Type B pancreatic cell (in vitro differentiated cells): Measurements from ENCODE around the gene KCNA3. TPM values are rescaled to one million over a fixed set of nuclear protein-coding genes. Genes with fewer than 3 reads are reported as not detected.

Source experiments
- DNase-seq: peaks from one replicate; pipeline ENCODE4 v3.0.0; 2021; ENCODE audit warnings: mixed read lengths; ENCODE audit not compliant: unreplicated experiment; ENCODE audit errors: extremely low spot score
- H3K27ac Mint-ChIP-seq: 2 replicates; pipeline ENCODE4 v1.8.0; 2021; ENCODE audit warnings: mild to moderate bottlenecking, mixed read lengths
- H3K27me3 Mint-ChIP-seq: 2 replicates; pipeline ENCODE4 v1.8.0; 2021; ENCODE audit warnings: mixed read lengths
- H3K36me3 Mint-ChIP-seq: 2 replicates; pipeline ENCODE4 v1.8.0; 2021; ENCODE audit warnings: mixed read lengths
- H3K4me1 Mint-ChIP-seq: one replicate; pipeline ENCODE4 v1.8.0; 2021; ENCODE audit warnings: mixed read lengths; ENCODE audit not compliant: unreplicated experiment
- H3K4me3 Mint-ChIP-seq: 2 replicates; pipeline ENCODE4 v1.8.0; 2021; ENCODE audit warnings: mild to moderate bottlenecking, mixed read lengths
- H3K9me3 Mint-ChIP-seq: 2 replicates; pipeline ENCODE4 v1.8.0; 2021; ENCODE audit warnings: mixed read lengths
- CTCF ChIP-seq: fragments of 200-600 bp; sonication (generic); conservative IDR thresholded peaks from 2 replicates; pipeline ENCODE4 v1.5.0; 2021; ENCODE audit warnings: antibody characterized with exemption, mild to moderate bottlenecking
- total RNA-seq: library from RNA; stranded (reverse); gene quantifications from 2 replicates; pipeline ENCODE4 v1.2.1, GENCODE V29; 2021; ENCODE audit warnings: low replicate concordance

The KCNA3 gene
- total RNA-seq, 1 donor from 2014 or later, result 0.94 TPM

GRCh38 chr1:110648417-110648816 is 26.3 kb downstream of the KCNA3 start:
- H3K27me3 Mint-ChIP-seq, result peaks cover 20% of the 10 kb centered on the region
- no peaks in the 10 kb centered on the region for H3K9me3 Mint-ChIP-seq
- no peak overlapping the region for H3K4me3 Mint-ChIP-seq
- no peaks in the 10 kb centered on the region for H3K4me1 Mint-ChIP-seq
- H3K27ac Mint-ChIP-seq, result no peak overlapping the region
- H3K36me3 Mint-ChIP-seq, result no peaks in the 10 kb centered on the region
- DNase-seq, result no peak
- TF ChIP-seq CTCF, result no peak

GRCh38 chr1:110647254-110647891 is 27.4 kb downstream of the KCNA3 start:
- DNase-seq, result no peak
- H3K27me3 Mint-ChIP-seq, result peaks cover 25% of the 10 kb centered on the region
- H3K27ac Mint-ChIP-seq, result no peak overlapping the region
- no peak for TF ChIP-seq CTCF
- no peaks in the 10 kb centered on the region for H3K36me3 Mint-ChIP-seq
- H3K4me1 Mint-ChIP-seq, result no peaks in the 10 kb centered on the region
- H3K4me3 Mint-ChIP-seq, result no peak overlapping the region
- no peaks in the 10 kb centered on the region for H3K9me3 Mint-ChIP-seq

GRCh38 chr1:110645821-110646735 is 28.7 kb downstream of the KCNA3 start:
- no peaks in the 10 kb centered on the region for H3K4me1 Mint-ChIP-seq
- no peak overlapping the region for H3K27ac Mint-ChIP-seq
- no peak for TF ChIP-seq CTCF
- no peaks in the 10 kb centered on the region for H3K9me3 Mint-ChIP-seq
- H3K4me3 Mint-ChIP-seq, result no peak overlapping the region
- DNase-seq, result no peak
- H3K27me3 Mint-ChIP-seq, result peaks cover 29% of the 10 kb centered on the region
- H3K36me3 Mint-ChIP-seq, result no peaks in the 10 kb centered on the region

GRCh38 chr1:110645211-110645610 is 29.5 kb downstream of the KCNA3 start:
- no peak overlapping the region for H3K4me3 Mint-ChIP-seq
- no peaks in the 10 kb centered on the region for H3K9me3 Mint-ChIP-seq
- peaks cover 28% of the 10 kb centered on the region for H3K27me3 Mint-ChIP-seq
- no peak overlapping the region for H3K27ac Mint-ChIP-seq
- no peaks in the 10 kb centered on the region for H3K4me1 Mint-ChIP-seq
- no peak for DNase-seq
- H3K36me3 Mint-ChIP-seq, result no peaks in the 10 kb centered on the region
- TF ChIP-seq CTCF, result no peak

- H3K36me3 Mint-ChIP-seq, result no peaks in the 10 kb centered on the region
- no peak for TF ChIP-seq CTCF
- peaks cover 37% of the 10 kb centered on the region for H3K27me3 Mint-ChIP-seq
- H3K4me1 Mint-ChIP-seq, result no peaks in the 10 kb centered on the region
- no peak overlapping the region for H3K27ac Mint-ChIP-seq
- no peak for DNase-seq
- no peaks in the 10 kb centered on the region for H3K9me3 Mint-ChIP-seq
- H3K4me3 Mint-ChIP-seq, result no peak overlapping the region
Measured at GRCh38 chr1:110643879-110644472, 30.8 kb downstream of the KCNA3 start.
